ENCODE results near the gene PARD3B.
"Not testable (repeated sequence)": the region's sequence is repeated elsewhere in the genome, so short reads cannot be mapped to it uniquely, and the experiment has no call there.

The PARD3B gene

GRCh38 chr2:205216092-205216491 lies 670.8 kb downstream of the PARD3B start:
- DNase-seq, result no peak
- in situ Hi-C loops (cut with MboI; ENCODE audit: low pct_unique_long_range_greater_than_20kb, low sequenced_read_pairs), result no loop called here

- in situ Hi-C loops (cut with MboI; ENCODE audit: low pct_unique_long_range_greater_than_20kb, low sequenced_read_pairs), result no loop called here
- DNase-seq, result no peak
Observed at GRCh38 chr2:205216580-205216979, 671.3 kb downstream of the PARD3B start.

- DNase-seq, result no peak
- in situ Hi-C loops (cut with MboI; ENCODE audit: low pct_unique_long_range_greater_than_20kb, low sequenced_read_pairs), result no loop called here
Observed at GRCh38 chr2:205217004-205217403, 671.7 kb downstream of the PARD3B start.

GRCh38 chr2:205218056-205218455 lies 672.8 kb downstream of the PARD3B start:
- in situ Hi-C loops (cut with MboI; ENCODE audit: low pct_unique_long_range_greater_than_20kb, low sequenced_read_pairs), result no loop called here
- no peak for DNase-seq

GRCh38 chr2:205218816-205219215 lies 673.5 kb downstream of the PARD3B start:
- in situ Hi-C loops (cut with MboI; ENCODE audit: low pct_unique_long_range_greater_than_20kb, low sequenced_read_pairs); DNase-seq: not testable (repeated sequence)

- no peak for DNase-seq
- in situ Hi-C loops (cut with MboI; ENCODE audit: low pct_unique_long_range_greater_than_20kb, low sequenced_read_pairs), result no loop called here
Observed at GRCh38 chr2:205220559-205220958, 675.3 kb downstream of the PARD3B start.

GRCh38 chr2:205232086-205232485 lies 686.8 kb downstream of the PARD3B start:
- in situ Hi-C loops (cut with MboI; ENCODE audit: low pct_unique_long_range_greater_than_20kb, low sequenced_read_pairs), result no loop called here
- DNase-seq, result no peak

GRCh38 chr2:205235434-205235833 lies 690.2 kb downstream of the PARD3B start:
- no peak for DNase-seq
- in situ Hi-C loops (cut with MboI; ENCODE audit: low pct_unique_long_range_greater_than_20kb, low sequenced_read_pairs), result no loop called here

- in situ Hi-C loops (cut with MboI; ENCODE audit: low pct_unique_long_range_greater_than_20kb, low sequenced_read_pairs), result no loop called here
- no peak for DNase-seq
Observed at GRCh38 chr2:205237524-205237923, 692.2 kb downstream of the PARD3B start.

- DNase-seq, result no peak
- in situ Hi-C loops (cut with MboI; ENCODE audit: low pct_unique_long_range_greater_than_20kb, low sequenced_read_pairs), result no loop called here
Observed at GRCh38 chr2:205245001-205245400, 699.7 kb downstream of the PARD3B start.

- DNase-seq, result no peak
Observed at GRCh38 chr2:205245652-205246051, 700.4 kb downstream of the PARD3B start.

GRCh38 chr2:205259121-205259520 lies 713.8 kb downstream of the PARD3B start:
- DNase-seq, result no peak
- in situ Hi-C loops (cut with MboI; ENCODE audit: low pct_unique_long_range_greater_than_20kb, low sequenced_read_pairs), result no loop called here

More at GRCh38 chr2:205245652-205246051, 700.4 kb downstream of the PARD3B start:
- in situ Hi-C loops (cut with MboI; ENCODE audit: low pct_unique_long_range_greater_than_20kb, low sequenced_read_pairs), result no loop called here

- no peak for DNase-seq
- in situ Hi-C loops (cut with MboI; ENCODE audit: low pct_unique_long_range_greater_than_20kb, low sequenced_read_pairs), result no loop called here
Observed at GRCh38 chr2:205261516-205262020, 716.3 kb downstream of the PARD3B start.

GRCh38 chr2:205267323-205267722 lies 722.0 kb downstream of the PARD3B start:
- in situ Hi-C loops (cut with MboI; ENCODE audit: low pct_unique_long_range_greater_than_20kb, low sequenced_read_pairs), result no loop called here

GRCh38 chr2:205270689-205271088 lies 725.4 kb downstream of the PARD3B start:
- in situ Hi-C loops (cut with MboI; ENCODE audit: low pct_unique_long_range_greater_than_20kb, low sequenced_read_pairs), result no loop called here
- DNase-seq, result no peak

More at GRCh38 chr2:205267323-205267722, 722.0 kb downstream of the PARD3B start:
- DNase-seq, result no peak

GRCh38 chr2:205273148-205273547 lies 727.9 kb downstream of the PARD3B start:
- no peak for DNase-seq
- in situ Hi-C loops (cut with MboI; ENCODE audit: low pct_unique_long_range_greater_than_20kb, low sequenced_read_pairs), result no loop called here

GRCh38 chr2:205273627-205274026 lies 728.4 kb downstream of the PARD3B start:
- in situ Hi-C loops (cut with MboI; ENCODE audit: low pct_unique_long_range_greater_than_20kb, low sequenced_read_pairs), result no loop called here
- no peak for DNase-seq

GRCh38 chr2:205274801-205275200 lies 729.5 kb downstream of the PARD3B start:
- DNase-seq, result no peak
- in situ Hi-C loops (cut with MboI; ENCODE audit: low pct_unique_long_range_greater_than_20kb, low sequenced_read_pairs), result no loop called here

- DNase-seq, result no peak
- in situ Hi-C loops (cut with MboI; ENCODE audit: low pct_unique_long_range_greater_than_20kb, low sequenced_read_pairs), result no loop called here
Observed at GRCh38 chr2:205276116-205276777, 731.0 kb downstream of the PARD3B start.

GRCh38 chr2:205280596-205281236 lies 735.4 kb downstream of the PARD3B start:
- DNase-seq, result no peak
- in situ Hi-C loops (cut with MboI; ENCODE audit: low pct_unique_long_range_greater_than_20kb, low sequenced_read_pairs), result no loop called here

Data from KBM-7 (cell line).